ENCODE data around the gene OSBPL6.

GRCh38 chr2:178152542-178152941 lies 41.8 kb upstream of the OSBPL6 start:
- TF ChIP-seq POLR2A (IDR thresholded peaks at IDR 0.05; ENCODE audit: borderline replicate concordance, extremely low read depth, insufficient read depth, insufficient read length) (no peak), EZH2phosphoT487 (IDR thresholded peaks at IDR 0.05; ENCODE audit: borderline replicate concordance) (no peak), CTCF (IDR thresholded peaks at IDR 0.05 in 2 of 3, conservative IDR thresholded peaks at IDR 0.05 in 1 of 3; ENCODE audit: borderline replicate concordance in 1 of 3, insufficient read depth in 1 of 3, low read depth in 2 of 3, low read length in 2 of 3) (no peak), EZH2 (IDR thresholded peaks at IDR 0.05) (no peak)

All from HCT116 (cell line).